DOHH2 (cell line): ENCODE data around the gene DYNLL2.

Experiments
- H3F3A ChIP-seq: fragments of 200-600 bp; sonication (generic), shearing (Covaris generic); 2 replicates; pipeline ENCODE4 v1.6.0; 2016; ENCODE audit warnings: antibody characterized with exemption, mild to moderate bottlenecking; ENCODE audit not compliant: control insufficient read depth, insufficient read depth
- H3K27ac ChIP-seq: fragments of 200-600 bp; sonication (generic); 2 replicates; pipeline ENCODE4 v1.5.1; 2014; ENCODE audit warnings: low read depth, mild to moderate bottlenecking, low read length, moderate library complexity
- H3K27me3 ChIP-seq: fragments of 200-600 bp; sonication (generic); 2 replicates; pipeline ENCODE4 v1.6.1; 2014; ENCODE audit warnings: mild to moderate bottlenecking, low read length, mixed read lengths; ENCODE audit not compliant: control insufficient read depth
- H3K36me3 ChIP-seq: fragments of 200-600 bp; sonication (generic); 2 replicates; pipeline ENCODE4 v1.6.1; 2014; ENCODE audit warnings: mild to moderate bottlenecking, low read length, moderate library complexity, mixed read lengths; ENCODE audit not compliant: control insufficient read depth
- H3K4me1 ChIP-seq: fragments of 200-600 bp; sonication (generic); 2 replicates; pipeline ENCODE4 v1.6.1; 2014; ENCODE audit warnings: mild to moderate bottlenecking, low read length, mixed read lengths; ENCODE audit not compliant: control insufficient read depth
- H3K4me2 ChIP-seq: fragments of 200-600 bp; sonication (generic); 2 replicates; pipeline ENCODE4 v1.6.0; 2014; ENCODE audit warnings: mild to moderate bottlenecking, low read length, moderate library complexity
- H3K4me3 ChIP-seq: fragments of 200-600 bp; sonication (generic); 2 replicates; pipeline ENCODE4 v1.5.1; 2014; ENCODE audit warnings: mild to moderate bottlenecking, low read length, mixed read lengths
- H3K79me2 ChIP-seq: fragments of 200-600 bp; sonication (generic); 2 replicates; pipeline ENCODE4 v1.6.1; 2014; ENCODE audit warnings: mild to moderate bottlenecking, low read length, mixed read lengths; ENCODE audit not compliant: control insufficient read depth
- H3K9me2 ChIP-seq: fragments of 200-600 bp; sonication (generic); replicated peaks from 2 replicates; pipeline ENCODE4 v1.6.1; 2014; ENCODE audit warnings: mild to moderate bottlenecking, low read length, mixed read lengths; ENCODE audit not compliant: control insufficient read depth
- H3K9me3 ChIP-seq: fragments of 200-600 bp; sonication (generic); 2 replicates; pipeline ENCODE4 v1.6.1; 2014; ENCODE audit warnings: antibody characterized with exemption, low read length, mixed read lengths; ENCODE audit not compliant: control insufficient read depth, insufficient read depth
- H4K20me1 ChIP-seq: fragments of 200-600 bp; sonication (generic); 2 replicates; pipeline ENCODE4 v1.6.0; 2014; ENCODE audit warnings: low read depth, mild to moderate bottlenecking, antibody characterized with exemption, low read length, moderate library complexity; ENCODE audit not compliant: control insufficient read depth, insufficient read depth
- EZH2phosphoT487 ChIP-seq: fragments of 200-600 bp; sonication (generic); IDR thresholded peaks from 2 replicates; pipeline ENCODE4 v1.6.1; 2017; ENCODE audit warnings: borderline replicate concordance, mild to moderate bottlenecking, antibody characterized with exemption, low read length, moderate library complexity, mixed read lengths
- TF ChIP-seq, protein P1 (sequence below): fragments of 200-600 bp; sonication (generic); IDR thresholded peaks from one replicate; pipeline ENCODE4 v1.5.1; 2014; ENCODE audit warnings: antibody characterized with exemption, mild to moderate bottlenecking, low read depth, low read length; ENCODE audit not compliant: poor library complexity, severe bottlenecking

DYNLL2 gene

DNA sequence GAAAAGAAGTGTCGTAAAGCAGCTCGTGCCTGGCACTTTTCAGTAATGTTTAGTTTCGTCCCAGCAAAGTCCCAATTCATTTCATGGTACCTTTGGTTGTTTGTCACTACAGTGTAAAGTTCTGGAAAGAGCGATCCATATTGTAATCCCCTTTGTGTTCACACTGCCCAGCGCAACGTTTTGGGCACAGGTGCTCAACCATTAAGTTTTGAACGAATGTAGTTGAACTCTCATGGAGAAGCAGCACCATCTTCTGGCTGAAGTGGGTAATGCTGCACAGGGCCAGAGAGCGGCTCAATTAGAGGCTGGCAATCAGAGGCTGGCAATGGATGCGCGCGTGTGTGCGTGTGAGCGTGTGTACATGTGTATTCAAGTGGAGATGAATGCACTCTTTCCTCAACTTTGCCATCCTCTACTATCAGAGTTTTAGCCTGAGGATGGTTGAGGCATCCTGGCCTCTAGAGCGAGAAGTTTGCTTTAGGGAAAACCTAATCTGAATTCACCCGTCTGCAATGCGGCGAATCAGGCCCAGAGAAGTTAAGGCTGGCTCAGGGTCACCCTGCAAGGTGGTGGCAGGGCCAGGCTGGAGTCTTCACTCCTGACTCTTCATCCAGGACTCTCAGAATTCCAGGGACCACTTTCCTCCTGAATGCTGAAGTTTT lies 29.9 kb downstream of the DYNLL2 start:
- TF ChIP-seq, protein P1, sequence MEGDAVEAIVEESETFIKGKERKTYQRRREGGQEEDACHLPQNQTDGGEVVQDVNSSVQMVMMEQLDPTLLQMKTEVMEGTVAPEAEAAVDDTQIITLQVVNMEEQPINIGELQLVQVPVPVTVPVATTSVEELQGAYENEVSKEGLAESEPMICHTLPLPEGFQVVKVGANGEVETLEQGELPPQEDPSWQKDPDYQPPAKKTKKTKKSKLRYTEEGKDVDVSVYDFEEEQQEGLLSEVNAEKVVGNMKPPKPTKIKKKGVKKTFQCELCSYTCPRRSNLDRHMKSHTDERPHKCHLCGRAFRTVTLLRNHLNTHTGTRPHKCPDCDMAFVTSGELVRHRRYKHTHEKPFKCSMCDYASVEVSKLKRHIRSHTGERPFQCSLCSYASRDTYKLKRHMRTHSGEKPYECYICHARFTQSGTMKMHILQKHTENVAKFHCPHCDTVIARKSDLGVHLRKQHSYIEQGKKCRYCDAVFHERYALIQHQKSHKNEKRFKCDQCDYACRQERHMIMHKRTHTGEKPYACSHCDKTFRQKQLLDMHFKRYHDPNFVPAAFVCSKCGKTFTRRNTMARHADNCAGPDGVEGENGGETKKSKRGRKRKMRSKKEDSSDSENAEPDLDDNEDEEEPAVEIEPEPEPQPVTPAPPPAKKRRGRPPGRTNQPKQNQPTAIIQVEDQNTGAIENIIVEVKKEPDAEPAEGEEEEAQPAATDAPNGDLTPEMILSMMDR: peak; percentile 91
- TF ChIP-seq EZH2phosphoT487: no peak
- no peak overlapping the region for H3K4me2 ChIP-seq
- no peaks in the 10 kb centered on the region for H4K20me1 ChIP-seq
- H3K4me1 ChIP-seq: no peaks in the 10 kb centered on the region
- H3F3A ChIP-seq: no peaks in the 10 kb centered on the region
- H3K9me3 ChIP-seq: no peaks in the 10 kb centered on the region
- peaks cover 9% of the 10 kb centered on the region for H3K27me3 ChIP-seq
- H3K36me3 ChIP-seq: no peaks in the 10 kb centered on the region
- H3K9me2 ChIP-seq: no peaks in the 10 kb centered on the region
- no peak overlapping the region for H3K27ac ChIP-seq
- H3K4me3 ChIP-seq: no peak overlapping the region
- no peaks in the 10 kb centered on the region for H3K79me2 ChIP-seq

DNA sequence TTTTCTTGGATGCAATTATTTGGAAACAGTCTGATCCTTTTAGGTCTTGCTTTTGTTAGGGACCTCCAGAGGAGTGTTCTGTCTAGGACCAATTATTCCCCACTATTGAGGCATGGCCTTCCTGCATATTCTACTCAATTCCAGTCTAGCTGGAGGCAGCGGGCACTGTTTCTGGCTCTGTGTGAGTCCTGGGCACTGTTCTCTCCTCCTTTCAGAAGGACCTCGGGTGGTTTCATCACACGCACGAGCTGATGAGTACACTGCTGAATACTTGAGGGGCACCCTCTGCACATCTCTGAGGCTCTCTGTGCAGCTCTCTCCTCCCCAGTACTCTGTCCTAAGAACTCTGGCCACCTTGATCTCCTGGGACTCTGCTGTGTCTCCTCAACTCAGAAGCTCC lies 30.7 kb downstream of the DYNLL2 start:
- no peaks in the 10 kb centered on the region for H3K9me2 ChIP-seq
- no peak overlapping the region for H3K27ac ChIP-seq
- TF ChIP-seq, protein P1: no peak
- TF ChIP-seq EZH2phosphoT487: no peak
- H3K36me3 ChIP-seq: no peaks in the 10 kb centered on the region
- H3K4me3 ChIP-seq: no peak overlapping the region
- peaks cover 8% of the 10 kb centered on the region; the same call in 1 of the 2 replicates for H3K27me3 ChIP-seq
- H3K79me2 ChIP-seq: no peaks in the 10 kb centered on the region
- H3K4me2 ChIP-seq: no peak overlapping the region
- H3K9me3 ChIP-seq: no peaks in the 10 kb centered on the region
- H3F3A ChIP-seq: no peaks in the 10 kb centered on the region
- no peaks in the 10 kb centered on the region for H4K20me1 ChIP-seq
- H3K4me1 ChIP-seq: no peaks in the 10 kb centered on the region

DNA sequence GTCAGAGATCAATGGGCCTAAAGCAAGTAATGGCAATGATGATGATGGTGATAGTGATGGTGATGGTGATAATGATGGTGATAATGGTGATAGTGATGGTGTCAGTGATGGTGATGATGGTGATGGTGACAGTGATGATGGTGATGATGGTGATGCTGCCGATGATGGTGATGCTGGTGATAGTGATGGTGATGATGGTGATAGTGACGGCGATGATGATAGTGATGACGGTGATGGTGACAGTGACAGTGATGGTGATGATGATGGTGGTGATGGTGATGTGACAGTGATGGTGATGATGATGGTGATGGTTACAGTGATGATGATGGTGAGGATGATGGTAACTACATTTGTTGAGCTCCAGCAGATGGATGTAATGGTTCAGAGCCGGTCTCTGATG lies 34.2 kb downstream of the DYNLL2 start:
- H3F3A ChIP-seq: no peaks in the 10 kb centered on the region
- no peaks in the 10 kb centered on the region for H3K79me2 ChIP-seq
- H3K4me3 ChIP-seq: no peak overlapping the region
- no peaks in the 10 kb centered on the region for H3K9me3 ChIP-seq
- no peak overlapping the region for H3K27ac ChIP-seq
- TF ChIP-seq EZH2phosphoT487: no peak
- TF ChIP-seq, protein P1: no peak
- no peaks in the 10 kb centered on the region for H3K36me3 ChIP-seq
- peaks cover 7% of the 10 kb centered on the region; the same call in 1 of the 2 replicates for H3K27me3 ChIP-seq
- no peaks in the 10 kb centered on the region for H4K20me1 ChIP-seq
- H3K9me2 ChIP-seq: no peaks in the 10 kb centered on the region
- no peak overlapping the region for H3K4me2 ChIP-seq
- H3K4me1 ChIP-seq: no peaks in the 10 kb centered on the region
